Measurements from ENCODE around the gene GALR3. TPM values are rescaled to one million over a fixed set of nuclear protein-coding genes. Genes with fewer than 3 reads are reported as not detected.

The GALR3 gene
- total RNA-seq, 4 donors from 2014 or later, result not detected

- no peak overlapping the region for H3K4me3 ChIP-seq
- H3K27ac ChIP-seq, result no peak overlapping the region
- H3K27me3 ChIP-seq, result no peaks in the 10 kb centered on the region
- H3K36me3 ChIP-seq, result no peaks in the 10 kb centered on the region
- intact Hi-C loops (cut with DNase I; ENCODE audit: low total_unique reads), result no loop called here
- no peaks in the 10 kb centered on the region for H3K9me3 ChIP-seq
- TF ChIP-seq CTCF (IDR thresholded peaks at IDR 0.05), result no peak
- no peak for TF ChIP-seq POLR2A (IDR thresholded peaks at IDR 0.05)
- no peak for DNase-seq
- H3K4me1 ChIP-seq, result no peaks in the 10 kb centered on the region
Observed at GRCh38 chr22:37855462-37855861, 32.3 kb downstream of the GALR3 start.

DNA sequence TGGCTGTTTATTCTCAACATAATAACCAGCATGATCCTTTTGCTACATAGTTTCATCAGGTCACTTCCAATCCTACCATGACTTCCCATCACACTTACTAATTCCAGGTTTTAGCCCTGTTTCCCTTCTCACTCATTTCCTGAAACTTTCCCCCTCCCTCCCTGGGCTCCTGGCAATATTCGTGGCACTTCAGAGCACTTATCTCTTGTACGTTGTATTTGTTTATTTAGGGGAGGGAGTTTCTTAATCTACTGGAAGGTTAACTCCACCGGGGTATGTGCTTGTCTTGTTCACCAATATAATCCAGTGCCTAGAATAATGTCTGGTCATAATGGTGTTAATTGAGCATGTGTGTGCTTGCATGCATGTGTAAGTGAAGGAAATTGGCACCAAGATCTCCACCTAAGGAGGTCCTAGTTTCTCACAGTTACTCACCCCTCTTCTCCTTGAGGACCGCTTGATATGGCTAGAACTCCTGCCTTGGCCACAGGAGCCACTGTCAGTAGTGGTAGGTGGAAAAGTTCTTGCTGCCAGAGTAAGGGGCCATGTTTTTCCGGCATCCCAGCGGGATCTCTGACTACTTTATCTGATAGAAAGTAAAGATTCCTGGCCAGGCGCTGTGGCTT, 37.7 kb downstream of the GALR3 start:
- no peaks in the 10 kb centered on the region for H3K9me3 ChIP-seq
- no peak overlapping the region for H3K27ac ChIP-seq
- H3K36me3 ChIP-seq, result no peaks in the 10 kb centered on the region
- intact Hi-C loops (cut with DNase I; ENCODE audit: low total_unique reads), result no loop called here
- no peak for TF ChIP-seq CTCF (IDR thresholded peaks at IDR 0.05)
- TF ChIP-seq POLR2A (IDR thresholded peaks at IDR 0.05), result no peak
- H3K27me3 ChIP-seq, result no peaks in the 10 kb centered on the region
- H3K4me1 ChIP-seq, result no peaks in the 10 kb centered on the region
- H3K4me3 ChIP-seq, result no peak overlapping the region
- DNase-seq, result no peak

- TF ChIP-seq POLR2A (IDR thresholded peaks at IDR 0.05), result no peak
- no peak for TF ChIP-seq CTCF (IDR thresholded peaks at IDR 0.05)
- Histone ChIP-seq H3K27ac (no peak overlapping the region), H3K4me1 (no peaks in the 10 kb centered on the region), H3K36me3 (no peaks in the 10 kb centered on the region), H3K4me3 (no peak overlapping the region), H3K9me3 (no peaks in the 10 kb centered on the region), H3K27me3 (no peaks in the 10 kb centered on the region)
- intact Hi-C loops (cut with DNase I; ENCODE audit: low total_unique reads), result no loop called here
- DNase-seq, result no peak
Observed at GRCh38 chr22:37862570-37863325, 39.6 kb downstream of the GALR3 start.

- H3K27me3 ChIP-seq, result no peaks in the 10 kb centered on the region
- intact Hi-C loops (cut with DNase I; ENCODE audit: low total_unique reads), result loop anchor here (2.0 kb wide), 1 partner anchor 49 kb away; no protein-coding TSS in a partner anchor
- no peak overlapping the region for H3K4me3 ChIP-seq
- TF ChIP-seq CTCF (IDR thresholded peaks at IDR 0.05) (no peak), POLR2A (IDR thresholded peaks at IDR 0.05) (no peak)
- no peaks in the 10 kb centered on the region for H3K36me3 ChIP-seq
- no peaks in the 10 kb centered on the region for H3K9me3 ChIP-seq
- no peaks in the 10 kb centered on the region for H3K4me1 ChIP-seq
- DNase-seq, result no peak
- H3K27ac ChIP-seq, result no peak overlapping the region
Observed at GRCh38 chr22:37865510-37865909, 42.3 kb downstream of the GALR3 start.

DNA sequence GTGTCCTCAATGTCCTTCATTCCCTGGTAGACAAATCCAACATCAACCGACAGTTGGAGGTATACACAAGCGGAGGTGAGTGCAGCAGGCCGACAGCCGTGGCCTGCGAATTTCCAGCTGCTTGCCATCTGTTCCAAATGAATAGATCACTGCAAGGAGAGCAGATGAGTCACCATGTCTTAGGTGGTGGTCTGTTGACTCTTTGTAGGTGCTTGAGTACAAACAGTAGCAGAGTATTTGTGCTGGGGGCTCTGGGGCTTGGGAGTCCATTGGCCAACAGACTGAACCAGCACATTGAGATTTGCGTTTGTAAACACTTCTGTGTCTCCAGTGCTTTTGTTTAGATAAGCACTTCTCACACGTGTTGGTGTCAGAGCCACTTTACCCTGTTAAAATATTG, 47.1 kb downstream of the GALR3 start:
- intact Hi-C loops (cut with DNase I; ENCODE audit: low total_unique reads), result no loop called here
- TF ChIP-seq POLR2A (IDR thresholded peaks at IDR 0.05), result no peak
- TF ChIP-seq CTCF (IDR thresholded peaks at IDR 0.05), result no peak
- H3K4me1 ChIP-seq, result no peaks in the 10 kb centered on the region
- no peak overlapping the region for H3K4me3 ChIP-seq
- no peaks in the 10 kb centered on the region for H3K36me3 ChIP-seq
- H3K9me3 ChIP-seq, result no peaks in the 10 kb centered on the region
- H3K27ac ChIP-seq, result no peak overlapping the region
- no peaks in the 10 kb centered on the region for H3K27me3 ChIP-seq
- DNase-seq, result no peak

All from uterus (tissue), 4 donors.